IMR-90 (cell line): ENCODE data around the gene SYNE1. TPM values are rescaled to one million over a fixed set of nuclear protein-coding genes. Genes with fewer than 3 reads are reported as not detected.

Source experiments
- ATAC-seq: fragments of 200-7000 bp; cut with Tn5 transposase; 2 replicates; pipeline ENCODE4 v1.9.1; 2020; ENCODE audit warnings: low read depth, mild to moderate bottlenecking, moderate library complexity
- BruUV-seq: library from RNA; stranded (reverse); fragments of 400-500 nt; replicated peaks from 2 replicates; lab custom pipeline; 2021; lab: Mats Ljungman, UMichigan
- CTCF ChIA-PET: fragments of 300-600 bp; formaldehyde crosslinking; extraction: SDS; loops from one replicate; lab custom pipeline; 2021; ENCODE audit warnings: antibody characterized with exemption; lab: Yijun Ruan, JAX
- POLR2A ChIA-PET: fragments of 300-600 bp; sonication (Branson Sonifier 250); formaldehyde crosslinking; loops from one replicate; lab custom pipeline; 2022; ENCODE audit warnings: antibody characterized with exemption; ENCODE audit not compliant: unreplicated experiment; lab: Charles Lee
- DNase-seq: peaks from one replicate; pipeline ENCODE4 v3.0.0; 2013
- H2AFZ ChIP-seq: replicated peaks from 2 replicates; pipeline ENCODE3; 2013; ENCODE audit warnings: low read length, mild to moderate bottlenecking; ENCODE audit not compliant: poor library complexity
- H2AK5ac ChIP-seq: 2 replicates; pipeline ENCODE4 v1.6.1; 2013; ENCODE audit warnings: low read depth, low read length, inconsistent platforms
- H2AK9ac ChIP-seq: replicated peaks from 2 replicates; pipeline ENCODE3; 2013; ENCODE audit warnings: mild to moderate bottlenecking, low read depth, low read length, moderate library complexity; ENCODE audit not compliant: poor library complexity
- H2BK120ac ChIP-seq: 2 replicates; pipeline ENCODE4 v1.6.1; 2013; ENCODE audit warnings: low read depth, low read length, inconsistent platforms
- H2BK15ac ChIP-seq: 3 replicates; pipeline ENCODE4 v1.6.1; 2013; ENCODE audit warnings: low read depth, low read length, inconsistent platforms
- H2BK20ac ChIP-seq: 2 replicates; pipeline ENCODE4 v1.6.1; 2013; ENCODE audit warnings: low read depth, mild to moderate bottlenecking, inconsistent platforms, low read length, moderate library complexity
- H2BK5ac ChIP-seq: 2 replicates; pipeline ENCODE4 v1.6.1; 2013; ENCODE audit warnings: mild to moderate bottlenecking, low read depth, low read length, inconsistent platforms; ENCODE audit not compliant: poor library complexity, severe bottlenecking
- H3K14ac ChIP-seq: replicated peaks from 2 replicates; pipeline ENCODE4 v1.6.1; 2013; ENCODE audit warnings: low read depth, low read length, inconsistent platforms
- H3K18ac ChIP-seq: 2 replicates; pipeline ENCODE4 v1.6.1; 2013; ENCODE audit warnings: low read depth, low read length, control low read depth
- H3K23ac ChIP-seq: 2 replicates; pipeline ENCODE4 v1.6.1; 2013; ENCODE audit warnings: low read depth, low read length, inconsistent platforms
- H3K27ac ChIP-seq: 2 replicates; pipeline ENCODE4 v1.5.1; 2013; ENCODE audit warnings: mild to moderate bottlenecking, control low read depth, low read length; ENCODE audit not compliant: insufficient read depth
- H3K27me3 ChIP-seq: 2 replicates; pipeline ENCODE4 v1.6.1; 2013; ENCODE audit warnings: low read length; ENCODE audit not compliant: control insufficient read depth, insufficient read depth
- H3K36me3 ChIP-seq: 2 replicates; pipeline ENCODE4 v1.6.1; 2013; ENCODE audit warnings: low read length, mixed read lengths; ENCODE audit not compliant: control insufficient read depth, insufficient read depth
- H3K4ac ChIP-seq: 2 replicates; pipeline ENCODE4 v1.6.1; 2013; ENCODE audit warnings: low read depth, low read length, inconsistent platforms
- H3K4me1 ChIP-seq: 2 replicates; pipeline ENCODE4 v1.6.1; 2013; ENCODE audit warnings: low read length, mixed read lengths; ENCODE audit not compliant: control insufficient read depth, insufficient read depth
- H3K4me2 ChIP-seq: 2 replicates; pipeline ENCODE4 v1.6.1; 2013; ENCODE audit warnings: low read depth, mild to moderate bottlenecking, control low read depth, low read length, moderate library complexity
- H3K4me3 ChIP-seq: 2 replicates; pipeline ENCODE4 v1.5.1; 2013; ENCODE audit warnings: low read depth, mild to moderate bottlenecking, control low read depth, low read length, moderate library complexity; ENCODE audit not compliant: insufficient read depth
- H3K56ac ChIP-seq: 2 replicates; pipeline ENCODE4 v1.6.1; 2013; ENCODE audit warnings: low read length, inconsistent platforms; ENCODE audit not compliant: insufficient read depth; ENCODE audit errors: extremely low read depth
- H3K79me1 ChIP-seq, 2 experiments: 2 replicates each; pipeline ENCODE4 v1.6.1; 2013; ENCODE audit warnings: low read length in 2 of 2, inconsistent platforms in 1 of 2, low read depth in 1 of 2
- H3K9ac ChIP-seq: 2 replicates; pipeline ENCODE4 v1.6.1; 2013; ENCODE audit warnings: low read depth, low read length, control low read depth
- H3K9me1 ChIP-seq: 2 replicates; pipeline ENCODE4 v1.6.1; 2013; ENCODE audit warnings: low read length, inconsistent platforms; ENCODE audit not compliant: insufficient read depth
- H3K9me3 ChIP-seq: 2 replicates; pipeline ENCODE4 v1.6.1; 2013; ENCODE audit warnings: low read length; ENCODE audit not compliant: control insufficient read depth, insufficient read depth
- H4K20me1 ChIP-seq: 2 replicates; pipeline ENCODE4 v1.6.1; 2013; ENCODE audit warnings: low read length, inconsistent platforms; ENCODE audit not compliant: insufficient read depth
- H4K5ac ChIP-seq: 2 replicates; pipeline ENCODE4 v1.6.1; 2013; ENCODE audit warnings: mild to moderate bottlenecking, low read depth, low read length, control low read depth
- H4K8ac ChIP-seq, 2 experiments: 2 replicates each; pipeline ENCODE4 v1.6.1; 2013; ENCODE audit warnings: low read depth in 2 of 2, low read length in 2 of 2, control low read depth in 1 of 2, inconsistent platforms in 1 of 2
- H4K91ac ChIP-seq: 2 replicates; pipeline ENCODE4 v1.6.1; 2013; ENCODE audit warnings: low read depth, low read length, inconsistent platforms; ENCODE audit not compliant: insufficient read depth
- CEBPB ChIP-seq: IDR thresholded peaks from 2 replicates; pipeline ENCODE4 v1.6.1; 2012; ENCODE audit warnings: low read depth, low read length, improper control_type of control experiment
- MXI1 ChIP-seq: IDR thresholded peaks from 2 replicates; pipeline ENCODE4 v1.6.1; 2012; ENCODE audit warnings: low read depth, mild to moderate bottlenecking, low read length, moderate library complexity, borderline replicate concordance
- NFE2L2 ChIP-seq: fragments of 150-350 bp; IDR thresholded peaks from 2 replicates; pipeline ENCODE4 v1.6.1; 2016; ENCODE audit warnings: low read depth, mild to moderate bottlenecking, low read length
- WGBS, 2 experiments: methylation state at CpG; one replicate each; pipeline versions ENCODE4 v1.1.5 to v1.1.7; 2013; ENCODE audit warnings: missing lambda C conversion rate in 2 of 2; ENCODE audit not compliant: insufficient read length in 1 of 2; ENCODE audit errors: extremely low coverage in 2 of 2; 5-methylcytosine and 5-hydroxymethylcytosine counted together
- dilution Hi-C: fragments of 300-500 bp; cut with HindIII; formaldehyde crosslinking; loops from one replicate; pipeline ENCODE4 v1.14.3; 2018; ENCODE audit warnings: low sequenced_read_pairs; ENCODE audit not compliant: unreplicated experiment
- in situ Hi-C: fragments of 300-500 bp; cut with MboI; formaldehyde crosslinking; loops from 3 replicates; pipeline ENCODE4 v1.14.3; 2019; ENCODE audit warnings: low sequenced_read_pairs, inconsistent platforms, mixed read lengths
- intact Hi-C: fragments of 100-400 bp; cut with micrococcal nuclease; formaldehyde crosslinking; loops from 2 replicates; pipeline ENCODE4 v1.10.0; 2022
- polyA plus RNA-seq, 3 experiments: library from polyadenylated mRNA; depleted of rRNA; stranded (reverse); fragments of >200 nt; gene quantifications; 2 replicates each; pipeline ENCODE4 v1.2.3, GENCODE V29; 2012; ENCODE audit warnings: low replicate concordance in 1 of 3
- total RNA-seq: library from RNA; depleted of rRNA; stranded (reverse); fragments of >200 nt; gene quantifications from 2 replicates; pipeline ENCODE4 v1.2.3, GENCODE V29; 2012

The SYNE1 gene
- total and polyA plus RNA-seq, 2 of the 4 experiments (the other 2 are of a cell fraction) = 34.1 to 159 TPM

DNA sequence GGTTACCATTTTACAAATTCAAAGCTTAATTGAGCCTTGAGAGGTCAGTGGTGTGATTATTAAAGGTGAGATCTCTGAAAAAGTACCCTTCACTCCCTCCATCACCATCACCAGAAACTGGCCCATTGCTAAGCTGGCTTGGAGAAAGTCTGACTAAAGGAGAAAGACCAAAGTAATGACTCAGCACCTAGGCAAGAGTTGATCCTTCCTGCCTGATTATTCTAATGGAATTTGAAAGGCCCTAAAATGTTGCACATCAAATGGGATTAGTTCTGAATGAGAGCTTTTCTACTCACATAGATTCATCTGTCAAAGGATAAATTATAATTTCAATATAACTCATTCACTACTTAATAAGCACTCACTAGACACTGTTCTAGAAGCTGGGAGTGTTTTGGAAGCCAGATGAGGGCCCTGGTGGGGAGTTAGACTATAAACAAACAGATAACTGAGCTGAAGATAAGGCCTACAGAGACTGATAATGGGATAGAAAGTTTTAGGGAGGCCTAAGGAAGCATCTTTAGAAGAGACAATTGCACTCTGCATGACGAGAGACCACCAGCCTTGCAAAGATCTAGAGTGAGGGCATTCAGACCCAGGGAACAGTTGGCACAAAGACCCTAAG, 366.7 kb downstream of the SYNE1 start (continued):
- no peak for TF ChIP-seq MXI1

DNA sequence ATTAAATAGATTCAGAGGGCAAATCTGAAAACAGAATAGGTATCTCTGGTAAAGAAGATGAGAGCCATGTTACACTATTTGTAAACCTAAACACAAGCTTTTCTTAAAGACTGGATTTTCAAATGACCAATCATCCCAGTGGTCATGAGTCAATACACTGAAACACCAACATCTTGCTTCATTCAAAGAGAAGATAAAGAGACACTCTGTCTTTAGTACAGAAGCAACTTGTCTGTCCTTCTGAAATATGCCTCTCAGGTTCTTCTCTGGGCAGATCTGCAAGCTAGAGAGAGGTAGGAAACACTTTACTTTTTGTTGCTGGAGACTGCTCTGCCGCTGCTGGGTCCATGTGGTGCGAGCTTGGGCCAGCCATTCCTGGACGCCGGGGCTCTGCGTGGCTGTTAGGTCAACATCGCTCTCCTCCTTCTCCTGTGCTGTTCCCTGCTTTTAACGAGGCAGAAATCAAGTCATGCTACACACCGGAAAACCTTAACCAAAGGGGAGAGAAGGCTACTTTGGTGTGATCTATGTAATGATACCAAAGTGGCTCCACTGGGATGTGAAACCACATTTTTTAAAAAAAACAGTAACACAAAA, 368.2 kb downstream of the SYNE1 start:
- Histone ChIP-seq H3K27me3 (no peaks in the 10 kb centered on the region), H3K14ac (no peak overlapping the region), H4K8ac (no peak overlapping the region), H3K4me3 (no peak overlapping the region), H4K91ac (no peak overlapping the region), H4K20me1 (no peaks in the 10 kb centered on the region), H3K23ac (no peak overlapping the region), H2AK9ac (no peak overlapping the region), H3K9ac (no peak overlapping the region), H2AK5ac (no peak overlapping the region), H3K4ac (no peak overlapping the region; the same call in 1 of the 2 replicates), H3K36me3 (peaks cover 13% of the 10 kb centered on the region), H3K4me1 (peaks cover 20% of the 10 kb centered on the region), H4K5ac (no peak overlapping the region), H3K56ac (no peak overlapping the region), H2BK5ac (peak overlapping the region; percentile 3), H2BK20ac (no peak overlapping the region), H2BK15ac (no peak overlapping the region), H2BK120ac (no peak overlapping the region), H3K4me2 (no peak overlapping the region), H3K9me3 (no peaks in the 10 kb centered on the region), H3K9me1 (peaks cover 2% of the 10 kb centered on the region), H3K18ac (0 out of 2 replicates have a peak overlapping the region, but pooled peaks have one; percentile 4), H3K79me1 (no peaks in the 10 kb centered on the region), H2AFZ (no peak overlapping the region), H3K27ac (no peak overlapping the region)
- WGBS, 2 experiments = 92% methylated on average over 6 of the region's 8 CpGs; no CpG with 5 or more reads in 1 of the 2 experiments
- ChIA-PET CTCF (interaction anchor here (0.9 to 1.0 kb wide), 2 partner anchors 33 to 172 kb away, joined by 3 to 7 read pairs; no protein-coding TSS in a partner anchor), POLR2A (no interaction called here)
- peak; percentile 68; the same call in 1 of the 2 replicates for TF ChIP-seq CEBPB
- no peak for TF ChIP-seq NFE2L2
- in situ Hi-C loops = loop anchor here (10.0 kb wide), 1 partner anchor 504 kb away; no protein-coding TSS in a partner anchor
- dilution Hi-C loops = no loop called here
- intact Hi-C loops = loop anchor here (1.0 to 10.0 kb wide), 6 partner anchors 62 to 827 kb away; no protein-coding TSS in a partner anchor
- BruUV-seq = no TSS peak
- ATAC-seq (no peak), DNase-seq (peak; percentile 54)
